ENCODE results near the gene PPFIA4.

PPFIA4 gene

GRCh38 chr1:203072002-203072602 lies 45.8 kb downstream of the PPFIA4 start:
- Histone ChIP-seq H3K4me1 (ENCODE audit: low read length) (peaks cover 6% of the 10 kb centered on the region; the same call in 1 of the 2 replicates), H3K27me3 (ENCODE audit: low read depth, low read length) (peaks cover 31% of the 10 kb centered on the region), H4K20me1 (ENCODE audit: insufficient read depth, low read length) (no peaks in the 10 kb centered on the region), H3K9me3 (ENCODE audit: insufficient read depth, low read length) (no peaks in the 10 kb centered on the region), H3K36me3 (replicated peaks; ENCODE audit: low read depth, low read length) (no peaks in the 10 kb centered on the region), H2AFZ (ENCODE audit: low read depth, low read length) (no peak overlapping the region), H3K79me2 (ENCODE audit: low read length) (no peaks in the 10 kb centered on the region), H3K4me3 (ENCODE audit: low read length) (no peak overlapping the region), H3K4me2 (ENCODE audit: low read length) (no peak overlapping the region), H3K9ac (ENCODE audit: low read length) (no peak overlapping the region), H3K27ac (ENCODE audit: low read length) (no peak overlapping the region)
- TF ChIP-seq EZH2phosphoT487 (IDR thresholded peaks at IDR 0.05; ENCODE audit: low read depth) (no peak), CTCF (IDR thresholded peaks at IDR 0.05; ENCODE audit: low read depth, low read length) (no peak)

GRCh38 chr1:203072911-203073310 lies 46.6 kb downstream of the PPFIA4 start:
- Histone ChIP-seq H2AFZ (ENCODE audit: low read depth, low read length) (no peak overlapping the region), H3K9me3 (ENCODE audit: insufficient read depth, low read length) (no peaks in the 10 kb centered on the region), H3K4me3 (ENCODE audit: low read length) (no peak overlapping the region), H3K79me2 (ENCODE audit: low read length) (no peaks in the 10 kb centered on the region), H3K9ac (ENCODE audit: low read length) (no peak overlapping the region), H3K4me1 (ENCODE audit: low read length) (peaks cover 6% of the 10 kb centered on the region; the same call in 1 of the 2 replicates), H4K20me1 (ENCODE audit: insufficient read depth, low read length) (no peaks in the 10 kb centered on the region), H3K27ac (ENCODE audit: low read length) (no peak overlapping the region), H3K36me3 (replicated peaks; ENCODE audit: low read depth, low read length) (no peaks in the 10 kb centered on the region), H3K27me3 (ENCODE audit: low read depth, low read length) (peaks cover 35% of the 10 kb centered on the region), H3K4me2 (ENCODE audit: low read length) (no peak overlapping the region)
- TF ChIP-seq EZH2phosphoT487 (IDR thresholded peaks at IDR 0.05; ENCODE audit: low read depth) (no peak), CTCF (IDR thresholded peaks at IDR 0.05; ENCODE audit: low read depth, low read length) (no peak)

GRCh38 chr1:203073469-203073868 lies 47.2 kb downstream of the PPFIA4 start:
- no peaks in the 10 kb centered on the region for H4K20me1 ChIP-seq (ENCODE audit: insufficient read depth, low read length)
- no peak for TF ChIP-seq CTCF (IDR thresholded peaks at IDR 0.05; ENCODE audit: low read depth, low read length)
- no peak for TF ChIP-seq EZH2phosphoT487 (IDR thresholded peaks at IDR 0.05; ENCODE audit: low read depth)
- no peak overlapping the region for H3K27ac ChIP-seq (ENCODE audit: low read length)
- no peak overlapping the region for H3K9ac ChIP-seq (ENCODE audit: low read length)
- H2AFZ ChIP-seq (ENCODE audit: low read depth, low read length) = no peak overlapping the region
- no peaks in the 10 kb centered on the region for H3K9me3 ChIP-seq (ENCODE audit: insufficient read depth, low read length)
- H3K36me3 ChIP-seq (replicated peaks; ENCODE audit: low read depth, low read length) = no peaks in the 10 kb centered on the region
- no peak overlapping the region for H3K4me3 ChIP-seq (ENCODE audit: low read length)
- H3K27me3 ChIP-seq (ENCODE audit: low read depth, low read length) = peaks cover 39% of the 10 kb centered on the region
- peaks cover 6% of the 10 kb centered on the region; the same call in 1 of the 2 replicates for H3K4me1 ChIP-seq (ENCODE audit: low read length)
- no peak overlapping the region for H3K4me2 ChIP-seq (ENCODE audit: low read length)
- H3K79me2 ChIP-seq (ENCODE audit: low read length) = no peaks in the 10 kb centered on the region

DNA sequence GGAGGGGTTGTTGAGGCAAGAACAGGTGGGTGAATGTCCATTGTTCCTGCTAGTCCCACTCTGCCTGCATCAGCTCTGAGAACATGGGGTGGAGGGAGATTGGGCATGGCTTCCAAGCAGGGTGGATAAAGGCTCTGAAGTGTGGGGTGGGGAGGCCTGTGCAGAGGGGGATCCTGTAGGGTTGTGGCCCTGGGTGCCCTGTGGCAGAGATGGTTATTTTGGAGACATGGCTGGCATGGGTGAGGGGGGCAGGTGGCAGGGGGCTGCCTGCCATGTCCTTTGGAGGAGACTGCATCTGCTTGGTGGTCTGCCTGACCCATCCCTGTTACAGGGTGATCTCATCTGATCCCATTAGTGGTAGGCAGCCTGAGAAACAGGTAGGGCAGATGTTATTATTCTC lies 48.3 kb downstream of the PPFIA4 start:
- Histone ChIP-seq H4K20me1 (ENCODE audit: insufficient read depth, low read length) (no peaks in the 10 kb centered on the region), H3K27me3 (ENCODE audit: low read depth, low read length) (peaks cover 44% of the 10 kb centered on the region), H2AFZ (ENCODE audit: low read depth, low read length) (no peak overlapping the region), H3K79me2 (ENCODE audit: low read length) (no peaks in the 10 kb centered on the region), H3K4me2 (ENCODE audit: low read length) (no peak overlapping the region), H3K27ac (ENCODE audit: low read length) (no peak overlapping the region), H3K9ac (ENCODE audit: low read length) (no peak overlapping the region), H3K36me3 (replicated peaks; ENCODE audit: low read depth, low read length) (no peaks in the 10 kb centered on the region), H3K9me3 (ENCODE audit: insufficient read depth, low read length) (no peaks in the 10 kb centered on the region), H3K4me3 (ENCODE audit: low read length) (no peak overlapping the region), H3K4me1 (ENCODE audit: low read length) (no peaks in the 10 kb centered on the region)
- TF ChIP-seq CTCF (IDR thresholded peaks at IDR 0.05; ENCODE audit: low read depth, low read length) (no peak), EZH2phosphoT487 (IDR thresholded peaks at IDR 0.05; ENCODE audit: low read depth) (no peak)

Data from OCI-LY3 (cell line).